ENCODE measurements around the gene CTNNA2.

CTNNA2 gene

GRCh38 chr2:79935046-79935732, 422.3 kb downstream of the CTNNA2 start:
- DNase-seq (ENCODE audit: low read depth, low spot score), result no peak

GRCh38 chr2:79935771-79936657, 423.2 kb downstream of the CTNNA2 start:
- peak; percentile 82 for DNase-seq (ENCODE audit: low read depth, low spot score)

GRCh38 chr2:79936715-79937114, 423.9 kb downstream of the CTNNA2 start:
- DNase-seq (ENCODE audit: low read depth, low spot score), result no peak

GRCh38 chr2:79938648-79939047, 425.8 kb downstream of the CTNNA2 start:
- no peak for DNase-seq (ENCODE audit: low read depth, low spot score)

GRCh38 chr2:79940364-79940763, 427.5 kb downstream of the CTNNA2 start:
- DNase-seq (ENCODE audit: low read depth, low spot score), result no peak

GRCh38 chr2:79941179-79941578, 428.3 kb downstream of the CTNNA2 start:
- DNase-seq (ENCODE audit: low read depth, low spot score), result no peak

GRCh38 chr2:79944205-79944604, 431.4 kb downstream of the CTNNA2 start:
- no peak for DNase-seq (ENCODE audit: low read depth, low spot score)

- DNase-seq (ENCODE audit: low read depth, low spot score), result no peak
Observed at GRCh38 chr2:79945653-79946445, 433.0 kb downstream of the CTNNA2 start.

GRCh38 chr2:79947751-79948150, 434.9 kb downstream of the CTNNA2 start:
- no peak for DNase-seq (ENCODE audit: low read depth, low spot score)

- no peak for DNase-seq (ENCODE audit: low read depth, low spot score)
Observed at GRCh38 chr2:79950526-79950925, 437.7 kb downstream of the CTNNA2 start.

GRCh38 chr2:79952616-79953015, 439.8 kb downstream of the CTNNA2 start:
- DNase-seq (ENCODE audit: low read depth, low spot score), result no peak

- no peak for DNase-seq (ENCODE audit: low read depth, low spot score)
Observed at GRCh38 chr2:79960035-79960434, 447.2 kb downstream of the CTNNA2 start.

- DNase-seq (ENCODE audit: low read depth, low spot score), result no peak
Observed at GRCh38 chr2:79960519-79960918, 447.7 kb downstream of the CTNNA2 start.

GRCh38 chr2:79964966-79965365, 452.1 kb downstream of the CTNNA2 start:
- DNase-seq (ENCODE audit: low read depth, low spot score), result no peak

- DNase-seq (ENCODE audit: low read depth, low spot score), result no peak
Observed at GRCh38 chr2:79966369-79966768, 453.5 kb downstream of the CTNNA2 start.

- DNase-seq (ENCODE audit: low read depth, low spot score), result no peak
Observed at GRCh38 chr2:79966882-79967281, 454.0 kb downstream of the CTNNA2 start.

GRCh38 chr2:79971807-79972206, 459.0 kb downstream of the CTNNA2 start:
- DNase-seq (ENCODE audit: low read depth, low spot score), result no peak

GRCh38 chr2:79972661-79973060, 459.8 kb downstream of the CTNNA2 start:
- no peak for DNase-seq (ENCODE audit: low read depth, low spot score)

GRCh38 chr2:79975791-79976565, 463.1 kb downstream of the CTNNA2 start:
- DNase-seq (ENCODE audit: low read depth, low spot score), result no peak

- DNase-seq (ENCODE audit: low read depth, low spot score), result no peak
Observed at GRCh38 chr2:79977792-79978191, 464.9 kb downstream of the CTNNA2 start.

- DNase-seq (ENCODE audit: low read depth, low spot score), result no peak
Observed at GRCh38 chr2:79980116-79980515, 467.3 kb downstream of the CTNNA2 start.

All from ELF-1 (cell line).